ENCODE measurements around the gene DAPK2. TPM values are rescaled to one million over a fixed set of nuclear protein-coding genes. Genes with fewer than 3 reads are reported as not detected.

DAPK2 gene
- total RNA-seq, 1 experiment from 2014 or later, result 1.4 TPM

DNA sequence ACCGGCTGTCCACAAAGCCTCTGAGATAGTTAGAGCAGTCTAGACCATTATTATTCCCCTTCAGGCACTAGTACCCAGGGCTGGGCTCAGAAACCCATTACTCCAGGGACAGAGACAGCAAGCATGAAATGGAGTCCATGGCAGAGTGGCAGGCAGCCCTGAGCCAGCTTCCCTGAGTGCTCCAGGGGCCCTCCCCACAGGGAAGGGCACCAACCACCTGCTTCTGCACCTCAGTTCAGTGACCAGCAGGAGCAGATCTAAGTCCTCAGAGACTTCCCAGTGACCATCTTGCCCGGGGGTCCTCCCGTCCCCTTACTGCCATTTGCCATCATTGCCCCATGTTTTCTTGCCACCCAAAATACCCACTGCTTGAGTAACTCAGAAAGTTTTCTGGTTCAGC is 62.0 kb downstream of the DAPK2 start:
- H3K9me3 ChIP-seq, result no peaks in the 10 kb centered on the region
- H3K9me3 Mint-ChIP-seq (ENCODE audit: unreplicated experiment), result no peaks in the 10 kb centered on the region
- no peaks in the 10 kb centered on the region for H3K36me3 ChIP-seq (ENCODE audit: control insufficient read depth, insufficient read depth, low read length)
- H3K4me1 Mint-ChIP-seq (ENCODE audit: low read depth, unreplicated experiment), result no peaks in the 10 kb centered on the region
- H3K4me3 Mint-ChIP-seq (ENCODE audit: unreplicated experiment), result no peak overlapping the region
- POLR2A ChIA-PET, result no interaction called here
- no peaks in the 10 kb centered on the region for H3K27me3 ChIP-seq (replicated peaks; ENCODE audit: control insufficient read depth, insufficient read depth, low read length)
- no TSS peak for BruUV-seq (replicated peaks)
- TF ChIP-seq, protein P1, sequence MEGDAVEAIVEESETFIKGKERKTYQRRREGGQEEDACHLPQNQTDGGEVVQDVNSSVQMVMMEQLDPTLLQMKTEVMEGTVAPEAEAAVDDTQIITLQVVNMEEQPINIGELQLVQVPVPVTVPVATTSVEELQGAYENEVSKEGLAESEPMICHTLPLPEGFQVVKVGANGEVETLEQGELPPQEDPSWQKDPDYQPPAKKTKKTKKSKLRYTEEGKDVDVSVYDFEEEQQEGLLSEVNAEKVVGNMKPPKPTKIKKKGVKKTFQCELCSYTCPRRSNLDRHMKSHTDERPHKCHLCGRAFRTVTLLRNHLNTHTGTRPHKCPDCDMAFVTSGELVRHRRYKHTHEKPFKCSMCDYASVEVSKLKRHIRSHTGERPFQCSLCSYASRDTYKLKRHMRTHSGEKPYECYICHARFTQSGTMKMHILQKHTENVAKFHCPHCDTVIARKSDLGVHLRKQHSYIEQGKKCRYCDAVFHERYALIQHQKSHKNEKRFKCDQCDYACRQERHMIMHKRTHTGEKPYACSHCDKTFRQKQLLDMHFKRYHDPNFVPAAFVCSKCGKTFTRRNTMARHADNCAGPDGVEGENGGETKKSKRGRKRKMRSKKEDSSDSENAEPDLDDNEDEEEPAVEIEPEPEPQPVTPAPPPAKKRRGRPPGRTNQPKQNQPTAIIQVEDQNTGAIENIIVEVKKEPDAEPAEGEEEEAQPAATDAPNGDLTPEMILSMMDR (IDR thresholded peaks at IDR 0.05; ENCODE audit: insufficient read depth in 1 of 2, low read depth in 1 of 2, low read length in 1 of 2, severe bottlenecking in 1 of 2, unreplicated experiment in 1 of 2), result no peak
- H3K4me1 ChIP-seq, result no peaks in the 10 kb centered on the region
- H3K36me3 Mint-ChIP-seq (ENCODE audit: insufficient read depth, unreplicated experiment), result no peaks in the 10 kb centered on the region
- H3K4me3 ChIP-seq (ENCODE audit: low read depth, low read length), result no peak overlapping the region
- no peak for DNase-seq
- H3K27me3 Mint-ChIP-seq (ENCODE audit: insufficient read depth, unreplicated experiment), result no peaks in the 10 kb centered on the region
- no peak overlapping the region for H3K27ac Mint-ChIP-seq (ENCODE audit: unreplicated experiment)
- CTCF ChIA-PET, result no interaction called here
- intact Hi-C loops (cut with micrococcal nuclease; ENCODE audit: unreplicated experiment), result no loop called here

DNA sequence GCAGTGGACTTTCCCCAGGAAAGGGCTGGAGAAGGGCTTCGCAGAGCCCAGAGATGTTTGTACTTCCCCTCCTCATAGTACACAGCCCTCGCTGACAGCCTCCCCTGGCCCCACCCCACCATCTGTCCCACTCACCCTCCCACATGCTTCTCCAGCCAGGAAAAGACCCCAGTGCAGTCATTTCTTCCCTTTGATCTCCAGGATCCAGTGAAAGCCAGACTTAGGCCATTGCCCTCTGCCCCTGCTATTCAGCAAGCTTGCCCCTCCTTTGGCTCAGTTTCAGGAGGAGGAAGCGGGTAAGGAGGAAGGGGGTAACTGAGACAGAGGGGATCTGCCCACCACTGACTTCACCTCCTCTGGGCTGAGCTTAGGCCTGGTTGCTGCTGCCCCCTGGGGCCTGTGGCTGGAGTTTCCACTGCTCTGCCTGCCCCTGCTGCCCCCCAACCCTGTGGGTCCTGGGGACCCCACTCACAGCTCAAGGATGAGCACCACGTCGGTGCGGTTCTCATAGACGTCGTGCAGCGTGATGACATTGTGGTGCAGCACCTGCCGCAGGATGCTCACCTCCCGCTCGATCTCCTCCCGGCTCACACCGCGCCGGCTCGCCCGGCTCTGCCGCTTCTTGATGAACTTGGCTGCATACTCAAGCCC is 63.1 kb downstream of the DAPK2 start:
- no peaks in the 10 kb centered on the region for H3K9me3 ChIP-seq
- no peak overlapping the region for H3K4me3 ChIP-seq (ENCODE audit: low read depth, low read length)
- no peaks in the 10 kb centered on the region for H3K9me3 Mint-ChIP-seq (ENCODE audit: unreplicated experiment)
- BruUV-seq (replicated peaks), result no TSS peak
- no peak for DNase-seq
- no peaks in the 10 kb centered on the region for H3K36me3 ChIP-seq (ENCODE audit: control insufficient read depth, insufficient read depth, low read length)
- intact Hi-C loops (cut with micrococcal nuclease; ENCODE audit: unreplicated experiment), result no loop called here
- no peak overlapping the region for H3K4me3 Mint-ChIP-seq (ENCODE audit: unreplicated experiment)
- TF ChIP-seq, protein P1 (IDR thresholded peaks at IDR 0.05; ENCODE audit: insufficient read depth in 1 of 2, low read depth in 1 of 2, low read length in 1 of 2, severe bottlenecking in 1 of 2, unreplicated experiment in 1 of 2), result no peak
- H3K4me1 Mint-ChIP-seq (ENCODE audit: low read depth, unreplicated experiment), result peaks cover 6% of the 10 kb centered on the region
- ChIA-PET POLR2A (no interaction called here), CTCF (interaction anchor here (0.7 kb wide), 1 partner anchor 50 kb away, joined by 3 read pairs; no protein-coding TSS in a partner anchor)
- H3K27me3 Mint-ChIP-seq (ENCODE audit: insufficient read depth, unreplicated experiment), result no peaks in the 10 kb centered on the region
- H3K4me1 ChIP-seq, result peaks cover 9% of the 10 kb centered on the region
- H3K27me3 ChIP-seq (replicated peaks; ENCODE audit: control insufficient read depth, insufficient read depth, low read length), result no peaks in the 10 kb centered on the region
- H3K36me3 Mint-ChIP-seq (ENCODE audit: insufficient read depth, unreplicated experiment), result no peaks in the 10 kb centered on the region
- no peak overlapping the region for H3K27ac Mint-ChIP-seq (ENCODE audit: unreplicated experiment)

DNA sequence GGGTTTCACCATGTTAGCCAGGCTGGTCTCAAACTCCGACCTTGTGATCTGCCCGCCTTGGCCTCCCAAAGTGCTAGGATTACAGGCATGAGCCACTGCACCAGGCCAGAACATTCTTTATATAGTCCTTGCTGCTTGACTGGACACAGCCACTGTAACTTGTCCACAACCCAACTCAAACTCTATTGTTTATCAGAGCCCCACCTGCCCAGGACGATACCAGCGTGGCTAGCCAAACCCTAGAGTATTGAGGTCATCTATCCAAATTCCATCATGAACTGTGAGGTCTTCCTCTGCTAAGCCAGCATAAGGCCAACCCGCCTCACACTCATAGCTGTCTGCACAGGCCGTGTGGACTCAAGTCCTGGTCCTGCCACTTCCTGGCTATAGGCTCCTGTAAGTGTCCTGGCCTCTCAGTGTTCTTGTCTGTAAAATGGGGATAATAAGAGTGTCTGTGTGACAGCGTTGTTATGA is 63.9 kb downstream of the DAPK2 start:
- TF ChIP-seq, protein P1 (IDR thresholded peaks at IDR 0.05; ENCODE audit: insufficient read depth in 1 of 2, low read depth in 1 of 2, low read length in 1 of 2, severe bottlenecking in 1 of 2, unreplicated experiment in 1 of 2), result no peak
- no peaks in the 10 kb centered on the region for H3K36me3 ChIP-seq (ENCODE audit: control insufficient read depth, insufficient read depth, low read length)
- H3K4me3 Mint-ChIP-seq (ENCODE audit: unreplicated experiment), result no peak overlapping the region
- no peaks in the 10 kb centered on the region for H3K9me3 Mint-ChIP-seq (ENCODE audit: unreplicated experiment)
- no peaks in the 10 kb centered on the region for H3K27me3 Mint-ChIP-seq (ENCODE audit: insufficient read depth, unreplicated experiment)
- ChIA-PET POLR2A (no interaction called here), CTCF (interaction anchor here (0.7 kb wide), 1 partner anchor 111 kb away, joined by 5 read pairs; no protein-coding TSS in a partner anchor)
- peaks cover 6% of the 10 kb centered on the region for H3K4me1 Mint-ChIP-seq (ENCODE audit: low read depth, unreplicated experiment)
- no peak overlapping the region for H3K4me3 ChIP-seq (ENCODE audit: low read depth, low read length)
- H3K9me3 ChIP-seq, result no peaks in the 10 kb centered on the region
- no peak overlapping the region for H3K27ac Mint-ChIP-seq (ENCODE audit: unreplicated experiment)
- no peaks in the 10 kb centered on the region for H3K27me3 ChIP-seq (replicated peaks; ENCODE audit: control insufficient read depth, insufficient read depth, low read length)
- no peaks in the 10 kb centered on the region for H3K36me3 Mint-ChIP-seq (ENCODE audit: insufficient read depth, unreplicated experiment)
- no peak for DNase-seq
- H3K4me1 ChIP-seq, result peaks cover 9% of the 10 kb centered on the region
- BruUV-seq (replicated peaks), result no TSS peak
- intact Hi-C loops (cut with micrococcal nuclease; ENCODE audit: unreplicated experiment), result no loop called here
